AG09319 (cell line): Measurements from ENCODE around the gene SUSD3.
A peak's percentile ranks its signal among the peaks of the same experiment; 100 is the strongest.

Experiments used
- DNase-seq: peaks from one replicate; pipeline ENCODE4 v3.0.0-alpha.2; 2010; ENCODE audit warnings: low read depth; ENCODE audit errors: extremely low read depth
- CTCF ChIP-seq: IDR thresholded peaks from 2 replicates; pipeline ENCODE4 v1.5.1; 2011; ENCODE audit warnings: low read depth, mild to moderate bottlenecking, inconsistent platforms, low read length, moderate library complexity

SUSD3 gene

DNA sequence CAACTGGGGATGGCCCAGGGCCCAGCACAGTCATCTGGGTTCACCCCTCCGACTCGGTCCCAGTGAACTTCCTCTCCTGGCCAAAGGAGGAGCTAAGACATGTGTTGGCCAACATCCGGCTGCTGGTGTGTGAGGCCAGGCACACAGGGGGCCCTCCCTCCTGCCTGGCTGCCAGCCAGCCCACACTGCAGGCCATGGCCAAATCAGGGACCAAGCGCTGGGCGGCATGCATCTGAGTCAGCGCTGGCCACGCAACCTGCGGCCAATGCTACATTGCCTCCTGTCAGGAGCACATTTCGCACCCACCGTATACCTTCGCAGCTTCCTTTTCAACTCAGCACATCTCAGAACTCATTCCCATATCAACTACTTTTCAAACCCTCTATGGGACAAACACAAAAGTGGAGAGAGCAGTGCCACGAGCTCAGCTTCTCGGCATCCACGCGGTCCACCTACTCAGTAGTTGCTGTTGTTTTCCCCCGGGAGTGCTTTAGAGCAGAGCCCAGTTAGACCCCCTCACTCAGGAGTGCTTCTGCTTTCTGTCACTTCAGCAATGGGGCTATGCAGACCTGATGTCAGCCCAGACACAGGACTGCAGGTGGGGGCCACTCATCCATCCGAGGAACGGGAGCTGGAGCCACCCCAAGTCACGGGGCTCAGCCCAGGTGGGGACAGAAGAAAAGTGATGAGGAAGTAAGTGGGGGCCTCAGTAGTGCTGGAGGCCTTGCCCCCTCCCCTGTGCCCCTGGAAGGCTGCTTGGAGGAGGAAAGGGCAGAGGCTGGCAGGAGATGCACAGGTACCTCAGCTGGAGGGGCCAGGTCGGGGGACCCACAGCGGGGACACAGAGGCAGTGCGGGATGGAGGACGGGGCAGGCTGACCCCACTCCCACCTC is 61.7 kb downstream of the SUSD3 start:
- TF ChIP-seq CTCF, result peak; percentile 49
- DNase-seq, result peak; percentile 93

DNA sequence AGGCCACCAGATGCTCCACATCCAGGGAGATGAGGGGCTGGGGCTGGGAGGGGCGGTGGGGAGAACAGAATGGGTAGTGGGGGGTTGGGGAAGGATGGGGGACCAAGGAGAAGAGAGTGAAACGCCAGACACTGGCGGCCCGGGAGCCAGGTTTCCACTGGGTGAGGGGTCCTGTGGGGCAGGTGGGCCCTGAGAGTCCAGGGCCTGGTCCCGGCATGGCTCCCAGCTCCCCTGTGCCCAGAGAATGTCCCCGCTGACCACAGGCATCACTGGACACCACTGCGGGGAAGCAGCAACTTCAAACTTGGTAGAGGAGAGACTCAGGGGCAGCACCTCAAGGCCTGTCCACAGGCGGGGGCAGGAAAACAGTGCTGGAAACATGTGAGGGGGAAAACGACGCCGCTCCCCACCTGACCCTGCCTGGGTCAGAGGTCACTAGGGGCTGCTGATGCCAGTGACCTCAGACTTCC is 62.4 kb downstream of the SUSD3 start:
- DNase-seq, result no peak

DNA sequence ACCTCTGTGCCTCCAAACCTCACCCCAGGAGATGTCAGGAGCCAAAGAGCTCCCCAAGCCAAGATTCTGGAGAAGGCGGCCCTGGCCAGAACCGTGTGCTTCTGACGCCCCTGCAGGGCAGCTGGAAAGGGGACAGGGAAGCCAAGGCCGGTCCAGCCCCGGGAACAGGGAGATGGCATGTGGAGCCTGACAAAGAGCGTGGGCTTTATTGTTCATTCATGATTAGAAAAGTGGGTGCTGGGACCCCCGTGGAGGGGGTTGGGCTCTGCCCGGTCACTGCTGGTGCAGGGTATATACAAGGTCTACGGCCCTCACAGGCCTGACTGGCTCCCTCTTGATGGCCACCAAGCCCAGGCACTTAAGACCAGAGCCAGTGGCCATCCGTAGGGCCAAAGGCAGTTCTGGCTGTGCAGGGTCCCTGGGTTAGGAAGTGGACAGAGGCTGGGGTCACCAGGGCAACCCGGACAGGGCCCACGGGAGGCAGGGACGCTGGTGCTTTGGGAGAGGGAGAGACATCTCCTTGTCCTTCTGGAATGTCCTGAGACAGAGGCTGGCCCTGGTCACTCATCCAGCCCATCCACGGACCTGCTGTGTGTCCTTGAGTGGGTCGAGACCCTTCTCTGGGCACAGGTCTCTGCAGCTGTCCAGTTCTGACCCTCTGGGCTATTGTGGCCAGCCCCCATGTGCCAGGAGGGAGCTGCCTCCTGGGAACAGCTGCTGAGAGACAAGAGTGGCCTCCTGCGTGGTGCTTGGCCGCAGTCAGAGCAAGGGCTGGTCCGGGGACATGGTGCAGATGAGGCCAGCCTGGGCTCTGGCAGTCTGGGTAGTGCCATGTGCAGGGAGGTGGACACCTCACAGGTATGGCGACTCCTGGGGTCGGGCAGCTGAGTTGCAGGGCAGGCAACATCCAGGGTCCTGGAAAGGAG is 63.1 kb downstream of the SUSD3 start:
- no peak for TF ChIP-seq CTCF
- DNase-seq, result no peak

More for the DNA sequence above, 62.4 kb downstream of the SUSD3 start:
- no peak for TF ChIP-seq CTCF

DNA sequence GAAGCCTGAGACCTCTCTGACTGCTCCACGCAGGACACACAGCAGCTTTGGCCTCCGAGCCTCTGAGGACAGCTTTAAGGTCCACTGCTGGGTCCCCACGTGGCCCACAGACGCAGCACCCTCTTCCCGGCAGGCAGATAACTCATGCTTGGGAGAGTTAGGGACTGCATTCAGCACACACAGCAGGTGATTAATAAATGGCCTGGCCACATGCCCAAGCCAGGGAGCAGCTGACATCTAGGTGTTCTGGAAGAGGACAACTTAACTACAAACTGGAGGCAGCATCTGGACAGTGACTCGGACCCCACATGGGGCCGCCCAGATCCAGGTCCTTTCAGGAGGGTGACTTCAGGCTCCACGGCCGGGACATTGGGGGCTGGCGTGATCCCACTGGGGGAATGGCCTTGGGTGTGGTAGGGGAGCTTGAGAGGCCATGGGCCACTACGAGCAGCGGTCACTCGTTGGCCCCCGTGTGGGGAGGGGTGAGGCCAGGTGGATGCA is 64.3 kb downstream of the SUSD3 start:
- DNase-seq, result no peak
- no peak for TF ChIP-seq CTCF

GRCh38 chr9:93123561-93124283 is 65.2 kb downstream of the SUSD3 start:
- no peak for TF ChIP-seq CTCF
- no peak for DNase-seq

DNA sequence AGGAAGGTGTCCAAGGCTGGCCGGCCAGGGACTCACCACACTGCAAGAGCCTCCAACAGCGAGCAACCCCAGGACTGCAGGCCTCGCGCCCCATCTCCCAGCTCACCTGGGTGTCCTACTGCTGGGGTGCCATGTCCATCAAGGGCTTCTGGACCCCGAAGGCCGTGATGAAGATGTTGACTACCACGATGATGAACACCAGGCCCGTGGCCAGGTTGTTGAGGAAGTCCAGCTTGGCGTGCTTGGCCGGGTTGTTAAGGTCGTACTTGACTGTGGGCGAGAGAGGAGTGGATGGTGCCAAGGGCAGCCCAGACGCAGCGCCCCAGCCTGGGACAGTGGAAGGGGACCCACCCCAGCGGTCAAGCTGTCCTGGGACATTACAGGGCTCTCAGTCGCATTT is 66.3 kb downstream of the SUSD3 start:
- TF ChIP-seq CTCF, result no peak
- no peak for DNase-seq
